ENCODE results near the gene STAC3. TPM values are rescaled to one million over a fixed set of nuclear protein-coding genes. Genes with fewer than 3 reads are reported as not detected.

STAC3 gene
- total and polyA plus RNA-seq, 10 of the 15 experiments (the other 5 are each of a cell fraction or from before 2014, with no cell fraction given): 0.49 to 9.9 (median 3.8) TPM

DNA sequence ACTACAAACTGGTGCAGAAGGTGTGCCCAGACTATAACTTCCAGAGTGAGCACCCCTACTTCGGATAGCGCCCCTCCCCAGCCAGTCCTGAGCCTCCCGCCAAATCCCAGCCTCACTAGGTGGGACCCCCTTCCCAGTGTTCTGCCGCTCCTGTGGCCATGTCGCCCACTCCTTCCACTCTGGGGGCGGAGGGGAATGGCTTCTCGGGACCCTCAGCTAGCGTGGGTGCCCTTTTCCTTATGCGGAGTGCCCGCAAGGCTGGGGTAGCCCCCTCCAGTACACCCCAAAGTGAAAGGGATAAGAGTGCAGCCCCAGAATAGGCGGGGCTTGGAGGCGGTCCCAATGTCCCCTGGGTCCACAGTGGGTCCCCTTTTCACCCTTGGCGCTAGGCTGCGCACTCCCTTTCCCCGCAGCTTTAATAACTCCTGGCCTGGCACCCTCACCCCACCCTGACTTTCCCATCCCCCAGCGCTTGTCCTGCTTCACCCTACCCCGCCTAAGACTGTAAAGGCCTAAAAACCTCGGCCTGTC, 25.2 kb downstream of the STAC3 start (continued):
- TF ChIP-seq, protein P1, sequence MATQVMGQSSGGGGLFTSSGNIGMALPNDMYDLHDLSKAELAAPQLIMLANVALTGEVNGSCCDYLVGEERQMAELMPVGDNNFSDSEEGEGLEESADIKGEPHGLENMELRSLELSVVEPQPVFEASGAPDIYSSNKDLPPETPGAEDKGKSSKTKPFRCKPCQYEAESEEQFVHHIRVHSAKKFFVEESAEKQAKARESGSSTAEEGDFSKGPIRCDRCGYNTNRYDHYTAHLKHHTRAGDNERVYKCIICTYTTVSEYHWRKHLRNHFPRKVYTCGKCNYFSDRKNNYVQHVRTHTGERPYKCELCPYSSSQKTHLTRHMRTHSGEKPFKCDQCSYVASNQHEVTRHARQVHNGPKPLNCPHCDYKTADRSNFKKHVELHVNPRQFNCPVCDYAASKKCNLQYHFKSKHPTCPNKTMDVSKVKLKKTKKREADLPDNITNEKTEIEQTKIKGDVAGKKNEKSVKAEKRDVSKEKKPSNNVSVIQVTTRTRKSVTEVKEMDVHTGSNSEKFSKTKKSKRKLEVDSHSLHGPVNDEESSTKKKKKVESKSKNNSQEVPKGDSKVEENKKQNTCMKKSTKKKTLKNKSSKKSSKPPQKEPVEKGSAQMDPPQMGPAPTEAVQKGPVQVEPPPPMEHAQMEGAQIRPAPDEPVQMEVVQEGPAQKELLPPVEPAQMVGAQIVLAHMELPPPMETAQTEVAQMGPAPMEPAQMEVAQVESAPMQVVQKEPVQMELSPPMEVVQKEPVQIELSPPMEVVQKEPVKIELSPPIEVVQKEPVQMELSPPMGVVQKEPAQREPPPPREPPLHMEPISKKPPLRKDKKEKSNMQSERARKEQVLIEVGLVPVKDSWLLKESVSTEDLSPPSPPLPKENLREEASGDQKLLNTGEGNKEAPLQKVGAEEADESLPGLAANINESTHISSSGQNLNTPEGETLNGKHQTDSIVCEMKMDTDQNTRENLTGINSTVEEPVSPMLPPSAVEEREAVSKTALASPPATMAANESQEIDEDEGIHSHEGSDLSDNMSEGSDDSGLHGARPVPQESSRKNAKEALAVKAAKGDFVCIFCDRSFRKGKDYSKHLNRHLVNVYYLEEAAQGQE (IDR thresholded peaks at IDR 0.05; ENCODE audit: low read depth, low read length): no peak

DNA sequence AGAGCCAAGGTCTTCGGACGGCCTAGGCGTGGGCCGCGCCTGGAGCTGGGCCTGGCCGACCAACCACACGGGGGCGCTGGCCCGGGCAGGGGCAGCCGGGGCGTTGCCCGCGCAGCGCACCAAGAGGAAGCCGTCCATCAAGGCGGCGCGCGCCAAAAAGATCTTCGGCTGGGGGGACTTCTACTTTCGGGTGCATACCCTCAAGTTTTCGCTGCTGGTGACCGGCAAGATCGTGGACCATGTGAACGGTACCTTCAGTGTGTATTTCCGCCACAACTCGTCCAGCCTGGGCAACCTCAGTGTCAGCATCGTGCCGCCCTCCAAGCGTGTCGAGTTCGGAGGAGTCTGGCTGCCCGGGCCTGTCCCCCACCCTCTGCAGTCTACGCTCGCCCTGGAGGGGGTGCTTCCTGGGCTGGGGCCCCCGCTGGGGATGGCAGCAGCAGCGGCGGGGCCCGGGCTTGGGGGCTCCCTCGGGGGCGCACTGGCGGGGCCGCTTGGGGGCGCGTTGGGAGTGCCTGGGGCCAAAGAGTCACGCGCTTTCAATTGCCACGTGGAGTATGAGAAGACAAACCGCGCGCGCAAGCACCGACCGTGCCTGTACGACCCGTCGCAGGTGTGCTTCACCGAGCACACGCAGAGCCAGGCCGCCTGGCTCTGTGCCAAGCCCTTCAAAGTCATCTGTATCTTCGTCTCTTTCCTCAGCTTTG, 25.9 kb downstream of the STAC3 start:
- SMC1A ChIA-PET (ENCODE audit: uncharacterized antibody, unreplicated experiment): interaction anchor here (0.9 to 1.0 kb wide), 2 partner anchors 11 kb away, joined by 3 read pairs; no protein-coding TSS in a partner anchor
- H3K9ac ChIP-seq (ENCODE audit: control insufficient read depth, insufficient read depth, low read length): no peak overlapping the region
- RAD21 ChIA-PET (ENCODE audit: unreplicated experiment): interaction anchor here (1.1 kb wide), 1 partner anchor 15 kb away, joined by 4 read pairs; no protein-coding TSS in a partner anchor
- no peak overlapping the region for H3K4me2 ChIP-seq (ENCODE audit: control insufficient read depth, insufficient read depth)
- DNase-seq (ENCODE audit: low read depth, low spot score) (no peak), FAIRE-seq (no peak), ATAC-seq (peak; percentile 63)
- in situ Hi-C loops (cut with MboI): no loop called here
- H2AFZ ChIP-seq (ENCODE audit: control insufficient read depth, low read depth, low read length): no peak overlapping the region
- no peaks in the 10 kb centered on the region for H4K20me1 ChIP-seq (ENCODE audit: control insufficient read depth, insufficient read depth)
- H3K27ac ChIP-seq (ENCODE audit: control insufficient read depth, insufficient read depth): no peak overlapping the region
- H3K36me3 ChIP-seq (ENCODE audit: control insufficient read depth in 2 of 2, insufficient read depth in 2 of 2, low read length in 1 of 2): no peaks in the 10 kb centered on the region
- H3K9me3 ChIP-seq (replicated peaks; ENCODE audit: control insufficient read depth, insufficient read depth, low read length): no peaks in the 10 kb centered on the region
- peaks cover 20% of the 10 kb centered on the region for H3K4me1 ChIP-seq (ENCODE audit: control insufficient read depth, insufficient read depth, low read length)
- intact Hi-C loops (cut with micrococcal nuclease; ENCODE audit: unreplicated experiment): no loop called here
- BruUV-seq (replicated peaks): no TSS peak
- H3K4me3 ChIP-seq: no peak overlapping the region
- peaks cover 7% of the 10 kb centered on the region for H3K79me2 ChIP-seq (ENCODE audit: control insufficient read depth, insufficient read depth, low read length)
- 15% methylated on average over 39 of the region's 61 CpGs for WGBS (ENCODE audit: insufficient coverage, insufficient replicate concordance, low lambda C conversion rate, missing lambda C conversion rate)
- CTCF ChIA-PET: interaction anchor here (0.5 to 7.8 kb wide), 6 partner anchors 11 to 63 kb away, joined by 3 to 202 read pairs (median 10); partner anchors contain the start of gene STAC3
- POLR2A ChIA-PET: no interaction called here
- H3K27me3 ChIP-seq (replicated peaks in 1 of 2; ENCODE audit: control insufficient read depth in 2 of 2, insufficient read depth in 2 of 2, low read length in 1 of 2): peaks cover 13 to 17% of the 10 kb centered on the region in 2 experiments; a peak in 3 of 4 replicates
- TF ChIP-seq EP300 (IDR thresholded peaks at IDR 0.05; ENCODE audit: borderline replicate concordance in 1 of 2, control insufficient read depth in 1 of 2, low read depth in 2 of 2, low read length in 2 of 2): no peak
- TF ChIP-seq, protein P2, sequence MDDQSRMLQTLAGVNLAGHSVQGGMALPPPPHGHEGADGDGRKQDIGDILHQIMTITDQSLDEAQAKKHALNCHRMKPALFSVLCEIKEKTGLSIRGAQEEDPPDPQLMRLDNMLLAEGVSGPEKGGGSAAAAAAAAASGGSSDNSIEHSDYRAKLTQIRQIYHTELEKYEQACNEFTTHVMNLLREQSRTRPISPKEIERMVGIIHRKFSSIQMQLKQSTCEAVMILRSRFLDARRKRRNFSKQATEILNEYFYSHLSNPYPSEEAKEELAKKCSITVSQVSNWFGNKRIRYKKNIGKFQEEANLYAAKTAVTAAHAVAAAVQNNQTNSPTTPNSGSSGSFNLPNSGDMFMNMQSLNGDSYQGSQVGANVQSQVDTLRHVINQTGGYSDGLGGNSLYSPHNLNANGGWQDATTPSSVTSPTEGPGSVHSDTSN (IDR thresholded peaks at IDR 0.05; ENCODE audit: insufficient replicate concordance, low read depth, low read length): peak; percentile 59
- TF ChIP-seq NRF1 (conservative IDR thresholded peaks at IDR 0.05; ENCODE audit: low read depth, low read length): no peak
- no peak for TF ChIP-seq ZBED1 (IDR thresholded peaks at IDR 0.05; ENCODE audit: borderline replicate concordance)
- no peak for TF ChIP-seq KDM1A (IDR thresholded peaks at IDR 0.05; ENCODE audit: borderline replicate concordance)
- no peak for TF ChIP-seq WRNIP1 (IDR thresholded peaks at IDR 0.05; ENCODE audit: borderline replicate concordance, low read depth, low read length)
- peak; percentile 17; the same call in 1 of the 2 replicates for TF ChIP-seq SMC3 (IDR thresholded peaks at IDR 0.05; ENCODE audit: borderline replicate concordance, low read length)
- no peak for TF ChIP-seq HDAC6 (IDR thresholded peaks at IDR 0.05; ENCODE audit: unreplicated experiment)
- TF ChIP-seq TCF12 (IDR thresholded peaks at IDR 0.05; ENCODE audit: low read depth, low read length): no peak
- TF ChIP-seq, protein P3, sequence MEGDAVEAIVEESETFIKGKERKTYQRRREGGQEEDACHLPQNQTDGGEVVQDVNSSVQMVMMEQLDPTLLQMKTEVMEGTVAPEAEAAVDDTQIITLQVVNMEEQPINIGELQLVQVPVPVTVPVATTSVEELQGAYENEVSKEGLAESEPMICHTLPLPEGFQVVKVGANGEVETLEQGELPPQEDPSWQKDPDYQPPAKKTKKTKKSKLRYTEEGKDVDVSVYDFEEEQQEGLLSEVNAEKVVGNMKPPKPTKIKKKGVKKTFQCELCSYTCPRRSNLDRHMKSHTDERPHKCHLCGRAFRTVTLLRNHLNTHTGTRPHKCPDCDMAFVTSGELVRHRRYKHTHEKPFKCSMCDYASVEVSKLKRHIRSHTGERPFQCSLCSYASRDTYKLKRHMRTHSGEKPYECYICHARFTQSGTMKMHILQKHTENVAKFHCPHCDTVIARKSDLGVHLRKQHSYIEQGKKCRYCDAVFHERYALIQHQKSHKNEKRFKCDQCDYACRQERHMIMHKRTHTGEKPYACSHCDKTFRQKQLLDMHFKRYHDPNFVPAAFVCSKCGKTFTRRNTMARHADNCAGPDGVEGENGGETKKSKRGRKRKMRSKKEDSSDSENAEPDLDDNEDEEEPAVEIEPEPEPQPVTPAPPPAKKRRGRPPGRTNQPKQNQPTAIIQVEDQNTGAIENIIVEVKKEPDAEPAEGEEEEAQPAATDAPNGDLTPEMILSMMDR (IDR thresholded peaks at IDR 0.05 in 2 of 3, conservative IDR thresholded peaks at IDR 0.05 in 1 of 3; ENCODE audit: control insufficient read depth in 2 of 3, extremely low read depth in 1 of 3, insufficient read depth in 1 of 3, low read depth in 3 of 3, low read length in 3 of 3): peak; percentile 45 to 47 (median 45); a peak in 5 of 6 replicates
- TF ChIP-seq SMAD1 (IDR thresholded peaks at IDR 0.05; ENCODE audit: low read depth, partially characterized antibody): peak; percentile 68
- TF ChIP-seq SUZ12 (IDR thresholded peaks at IDR 0.05; ENCODE audit: unreplicated experiment): peak; percentile 34

Data from GM12878 (cell line).